IMR-90 (cell line): ENCODE measurements around the gene SCARF2. TPM values are rescaled to one million over a fixed set of nuclear protein-coding genes. Genes with fewer than 3 reads are reported as not detected.

Experiments
- ATAC-seq: fragments of 200-7000 bp; cut with Tn5 transposase; 2 replicates; pipeline ENCODE4 v1.9.1; 2020; ENCODE audit warnings: low read depth, mild to moderate bottlenecking, moderate library complexity
- BruUV-seq: library from RNA; stranded (reverse); fragments of 400-500 nt; replicated peaks from 2 replicates; lab custom pipeline; 2021; lab: Mats Ljungman, UMichigan
- CTCF ChIA-PET: fragments of 300-600 bp; formaldehyde crosslinking; extraction: SDS; loops from one replicate; lab custom pipeline; 2021; ENCODE audit warnings: antibody characterized with exemption; lab: Yijun Ruan, JAX
- POLR2A ChIA-PET: fragments of 300-600 bp; sonication (Branson Sonifier 250); formaldehyde crosslinking; loops from one replicate; lab custom pipeline; 2022; ENCODE audit warnings: antibody characterized with exemption; ENCODE audit not compliant: unreplicated experiment; lab: Charles Lee
- DNase-seq: peaks from one replicate; pipeline ENCODE4 v3.0.0; 2013
- H2AFZ ChIP-seq: replicated peaks from 2 replicates; pipeline ENCODE3; 2013; ENCODE audit warnings: low read length, mild to moderate bottlenecking; ENCODE audit not compliant: poor library complexity
- H2AK5ac ChIP-seq: 2 replicates; pipeline ENCODE4 v1.6.1; 2013; ENCODE audit warnings: low read depth, low read length, inconsistent platforms
- H2AK9ac ChIP-seq: replicated peaks from 2 replicates; pipeline ENCODE3; 2013; ENCODE audit warnings: mild to moderate bottlenecking, low read depth, low read length, moderate library complexity; ENCODE audit not compliant: poor library complexity
- H2BK120ac ChIP-seq: 2 replicates; pipeline ENCODE4 v1.6.1; 2013; ENCODE audit warnings: low read depth, low read length, inconsistent platforms
- H2BK15ac ChIP-seq: 3 replicates; pipeline ENCODE4 v1.6.1; 2013; ENCODE audit warnings: low read depth, low read length, inconsistent platforms
- H2BK20ac ChIP-seq: 2 replicates; pipeline ENCODE4 v1.6.1; 2013; ENCODE audit warnings: low read depth, mild to moderate bottlenecking, inconsistent platforms, low read length, moderate library complexity
- H2BK5ac ChIP-seq: 2 replicates; pipeline ENCODE4 v1.6.1; 2013; ENCODE audit warnings: mild to moderate bottlenecking, low read depth, low read length, inconsistent platforms; ENCODE audit not compliant: poor library complexity, severe bottlenecking
- H3K14ac ChIP-seq: replicated peaks from 2 replicates; pipeline ENCODE4 v1.6.1; 2013; ENCODE audit warnings: low read depth, low read length, inconsistent platforms
- H3K18ac ChIP-seq: 2 replicates; pipeline ENCODE4 v1.6.1; 2013; ENCODE audit warnings: low read depth, low read length, control low read depth
- H3K23ac ChIP-seq: 2 replicates; pipeline ENCODE4 v1.6.1; 2013; ENCODE audit warnings: low read depth, low read length, inconsistent platforms
- H3K27ac ChIP-seq: 2 replicates; pipeline ENCODE4 v1.5.1; 2013; ENCODE audit warnings: mild to moderate bottlenecking, control low read depth, low read length; ENCODE audit not compliant: insufficient read depth
- H3K27me3 ChIP-seq: 2 replicates; pipeline ENCODE4 v1.6.1; 2013; ENCODE audit warnings: low read length; ENCODE audit not compliant: control insufficient read depth, insufficient read depth
- H3K36me3 ChIP-seq: 2 replicates; pipeline ENCODE4 v1.6.1; 2013; ENCODE audit warnings: low read length, mixed read lengths; ENCODE audit not compliant: control insufficient read depth, insufficient read depth
- H3K4ac ChIP-seq: 2 replicates; pipeline ENCODE4 v1.6.1; 2013; ENCODE audit warnings: low read depth, low read length, inconsistent platforms
- H3K4me1 ChIP-seq: 2 replicates; pipeline ENCODE4 v1.6.1; 2013; ENCODE audit warnings: low read length, mixed read lengths; ENCODE audit not compliant: control insufficient read depth, insufficient read depth
- H3K4me2 ChIP-seq: 2 replicates; pipeline ENCODE4 v1.6.1; 2013; ENCODE audit warnings: low read depth, mild to moderate bottlenecking, control low read depth, low read length, moderate library complexity
- H3K4me3 ChIP-seq: 2 replicates; pipeline ENCODE4 v1.5.1; 2013; ENCODE audit warnings: low read depth, mild to moderate bottlenecking, control low read depth, low read length, moderate library complexity; ENCODE audit not compliant: insufficient read depth
- H3K56ac ChIP-seq: 2 replicates; pipeline ENCODE4 v1.6.1; 2013; ENCODE audit warnings: low read length, inconsistent platforms; ENCODE audit not compliant: insufficient read depth; ENCODE audit errors: extremely low read depth
- H3K79me1 ChIP-seq, 2 experiments: 2 replicates each; pipeline ENCODE4 v1.6.1; 2013; ENCODE audit warnings: low read length in 2 of 2, inconsistent platforms in 1 of 2, low read depth in 1 of 2
- H3K9ac ChIP-seq: 2 replicates; pipeline ENCODE4 v1.6.1; 2013; ENCODE audit warnings: low read depth, low read length, control low read depth
- H3K9me1 ChIP-seq: 2 replicates; pipeline ENCODE4 v1.6.1; 2013; ENCODE audit warnings: low read length, inconsistent platforms; ENCODE audit not compliant: insufficient read depth
- H3K9me3 ChIP-seq: 2 replicates; pipeline ENCODE4 v1.6.1; 2013; ENCODE audit warnings: low read length; ENCODE audit not compliant: control insufficient read depth, insufficient read depth
- H4K20me1 ChIP-seq: 2 replicates; pipeline ENCODE4 v1.6.1; 2013; ENCODE audit warnings: low read length, inconsistent platforms; ENCODE audit not compliant: insufficient read depth
- H4K5ac ChIP-seq: 2 replicates; pipeline ENCODE4 v1.6.1; 2013; ENCODE audit warnings: mild to moderate bottlenecking, low read depth, low read length, control low read depth
- H4K8ac ChIP-seq, 2 experiments: 2 replicates each; pipeline ENCODE4 v1.6.1; 2013; ENCODE audit warnings: low read depth in 2 of 2, low read length in 2 of 2, control low read depth in 1 of 2, inconsistent platforms in 1 of 2
- H4K91ac ChIP-seq: 2 replicates; pipeline ENCODE4 v1.6.1; 2013; ENCODE audit warnings: low read depth, low read length, inconsistent platforms; ENCODE audit not compliant: insufficient read depth
- CEBPB ChIP-seq: IDR thresholded peaks from 2 replicates; pipeline ENCODE4 v1.6.1; 2012; ENCODE audit warnings: low read depth, low read length, improper control_type of control experiment
- FOS ChIP-seq: fragments of 150-350 bp; IDR thresholded peaks from 2 replicates; pipeline ENCODE4 v1.6.1; 2016; ENCODE audit warnings: low read depth, low read length
- POLR2A ChIP-seq: IDR thresholded peaks from 2 replicates; pipeline ENCODE4 v1.6.1; 2012; ENCODE audit warnings: mild to moderate bottlenecking, low read depth, low read length
- WGBS, 2 experiments: methylation state at CpG; one replicate each; pipeline versions ENCODE4 v1.1.5 to v1.1.7; 2013; ENCODE audit warnings: missing lambda C conversion rate in 2 of 2; ENCODE audit not compliant: insufficient read length in 1 of 2; ENCODE audit errors: extremely low coverage in 2 of 2; 5-methylcytosine and 5-hydroxymethylcytosine counted together
- dilution Hi-C: fragments of 300-500 bp; cut with HindIII; formaldehyde crosslinking; loops from one replicate; pipeline ENCODE4 v1.14.3; 2018; ENCODE audit warnings: low sequenced_read_pairs; ENCODE audit not compliant: unreplicated experiment
- in situ Hi-C: fragments of 300-500 bp; cut with MboI; formaldehyde crosslinking; loops from 3 replicates; pipeline ENCODE4 v1.14.3; 2019; ENCODE audit warnings: low sequenced_read_pairs, inconsistent platforms, mixed read lengths
- intact Hi-C: fragments of 100-400 bp; cut with micrococcal nuclease; formaldehyde crosslinking; loops from 2 replicates; pipeline ENCODE4 v1.10.0; 2022
- polyA plus RNA-seq, 3 experiments: library from polyadenylated mRNA; depleted of rRNA; stranded (reverse); fragments of >200 nt; gene quantifications; 2 replicates each; pipeline ENCODE4 v1.2.3, GENCODE V29; 2012; ENCODE audit warnings: low replicate concordance in 1 of 3
- total RNA-seq: library from RNA; depleted of rRNA; stranded (reverse); fragments of >200 nt; gene quantifications from 2 replicates; pipeline ENCODE4 v1.2.3, GENCODE V29; 2012
- TF ChIP-seq, protein P1 (sequence below): conservative IDR thresholded peaks from 2 replicates; pipeline ENCODE4 v1.5.1; 2012; ENCODE audit warnings: mild to moderate bottlenecking, low read depth, low read length, improper control_type of control experiment

Gene SCARF2
- total and polyA plus RNA-seq, 2 of the 4 experiments (the other 2 are of a cell fraction), result 3.4 to 37.0 TPM

DNA sequence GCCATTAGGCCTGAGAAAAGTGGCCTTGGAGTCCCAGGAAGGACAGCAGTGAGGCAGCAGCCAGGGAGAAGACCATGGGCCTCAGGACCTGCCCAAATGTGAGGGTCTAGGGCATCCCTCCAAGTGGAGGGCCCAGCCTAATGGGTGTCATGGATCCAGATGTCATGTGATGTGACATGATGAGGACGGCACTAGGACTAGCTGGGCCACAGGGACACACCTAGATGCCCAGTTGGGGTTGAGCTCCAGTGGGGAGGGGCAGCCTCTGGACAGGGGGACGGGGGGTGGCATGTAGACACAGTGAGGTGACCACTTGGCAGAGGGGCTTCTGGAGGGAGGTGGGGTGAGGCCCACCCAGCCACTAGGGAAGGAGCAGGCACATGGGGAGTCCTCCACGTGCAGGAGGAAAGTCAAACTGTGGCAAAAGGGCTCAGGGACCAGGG is 5.4 kb downstream of the SCARF2 start:
- ChIA-PET CTCF (no interaction called here), POLR2A (no interaction called here)
- peaks cover 29% of the 10 kb centered on the region for H3K9me1 ChIP-seq
- H3K4me1 ChIP-seq, result peaks cover 18% of the 10 kb centered on the region
- TF ChIP-seq CEBPB (no peak), POLR2A (no peak), FOS (no peak)
- TF ChIP-seq, protein P1, sequence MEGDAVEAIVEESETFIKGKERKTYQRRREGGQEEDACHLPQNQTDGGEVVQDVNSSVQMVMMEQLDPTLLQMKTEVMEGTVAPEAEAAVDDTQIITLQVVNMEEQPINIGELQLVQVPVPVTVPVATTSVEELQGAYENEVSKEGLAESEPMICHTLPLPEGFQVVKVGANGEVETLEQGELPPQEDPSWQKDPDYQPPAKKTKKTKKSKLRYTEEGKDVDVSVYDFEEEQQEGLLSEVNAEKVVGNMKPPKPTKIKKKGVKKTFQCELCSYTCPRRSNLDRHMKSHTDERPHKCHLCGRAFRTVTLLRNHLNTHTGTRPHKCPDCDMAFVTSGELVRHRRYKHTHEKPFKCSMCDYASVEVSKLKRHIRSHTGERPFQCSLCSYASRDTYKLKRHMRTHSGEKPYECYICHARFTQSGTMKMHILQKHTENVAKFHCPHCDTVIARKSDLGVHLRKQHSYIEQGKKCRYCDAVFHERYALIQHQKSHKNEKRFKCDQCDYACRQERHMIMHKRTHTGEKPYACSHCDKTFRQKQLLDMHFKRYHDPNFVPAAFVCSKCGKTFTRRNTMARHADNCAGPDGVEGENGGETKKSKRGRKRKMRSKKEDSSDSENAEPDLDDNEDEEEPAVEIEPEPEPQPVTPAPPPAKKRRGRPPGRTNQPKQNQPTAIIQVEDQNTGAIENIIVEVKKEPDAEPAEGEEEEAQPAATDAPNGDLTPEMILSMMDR, result no peak
- no peak overlapping the region for H2AFZ ChIP-seq
- no peak overlapping the region for H3K23ac ChIP-seq
- no peak for ATAC-seq
- H2BK5ac ChIP-seq, result no peak overlapping the region
- H3K27me3 ChIP-seq, result no peaks in the 10 kb centered on the region
- no peak overlapping the region for H4K8ac ChIP-seq
- BruUV-seq, result no TSS peak
- H3K14ac ChIP-seq, result no peak overlapping the region
- intact Hi-C loops (no loop called here), dilution Hi-C loops (no loop called here), in situ Hi-C loops (no loop called here)
- no peak overlapping the region for H4K91ac ChIP-seq
- WGBS, 2 experiments, result no CpG with 5 or more reads among the region's 3 CpGs
- no peak overlapping the region for H3K4me3 ChIP-seq
- no peak overlapping the region for H3K56ac ChIP-seq
- DNase-seq, result no peak
- no peak overlapping the region for H2BK20ac ChIP-seq
- H3K4me2 ChIP-seq, result no peak overlapping the region
- H2BK15ac ChIP-seq, result no peak overlapping the region
- H4K20me1 ChIP-seq, result peaks cover 87% of the 10 kb centered on the region
- no peak overlapping the region for H3K4ac ChIP-seq
- H2BK120ac ChIP-seq, result no peak overlapping the region
- H3K9me3 ChIP-seq, result no peaks in the 10 kb centered on the region
- H3K36me3 ChIP-seq, result peaks cover 33% of the 10 kb centered on the region
- H2AK5ac ChIP-seq, result peak overlapping the region; percentile 26; the same call in 1 of the 2 replicates
- H3K79me1 ChIP-seq, result peaks cover 13 to 85% of the 10 kb centered on the region in 2 experiments; a peak in 3 of 4 replicates
- peak overlapping the region; percentile 70 for H2AK9ac ChIP-seq
- H3K9ac ChIP-seq, result no peak overlapping the region
- H3K27ac ChIP-seq, result no peak overlapping the region
- no peak overlapping the region for H3K18ac ChIP-seq
- H4K5ac ChIP-seq, result no peak overlapping the region
